HG03558 (cell line): Measurements from ENCODE around the gene EPHA4.
A peak's percentile ranks its signal among the peaks of the same experiment; 100 is the strongest.

Experiments
- ATAC-seq: cut with Tn5 transposase; IDR thresholded peaks from one replicate; pipeline ENCODE4 v1.9.1; 2021; ENCODE audit warnings: moderate number of reproducible peaks; ENCODE audit not compliant: unreplicated experiment; ENCODE audit errors: extremely low read depth

EPHA4 gene

DNA sequence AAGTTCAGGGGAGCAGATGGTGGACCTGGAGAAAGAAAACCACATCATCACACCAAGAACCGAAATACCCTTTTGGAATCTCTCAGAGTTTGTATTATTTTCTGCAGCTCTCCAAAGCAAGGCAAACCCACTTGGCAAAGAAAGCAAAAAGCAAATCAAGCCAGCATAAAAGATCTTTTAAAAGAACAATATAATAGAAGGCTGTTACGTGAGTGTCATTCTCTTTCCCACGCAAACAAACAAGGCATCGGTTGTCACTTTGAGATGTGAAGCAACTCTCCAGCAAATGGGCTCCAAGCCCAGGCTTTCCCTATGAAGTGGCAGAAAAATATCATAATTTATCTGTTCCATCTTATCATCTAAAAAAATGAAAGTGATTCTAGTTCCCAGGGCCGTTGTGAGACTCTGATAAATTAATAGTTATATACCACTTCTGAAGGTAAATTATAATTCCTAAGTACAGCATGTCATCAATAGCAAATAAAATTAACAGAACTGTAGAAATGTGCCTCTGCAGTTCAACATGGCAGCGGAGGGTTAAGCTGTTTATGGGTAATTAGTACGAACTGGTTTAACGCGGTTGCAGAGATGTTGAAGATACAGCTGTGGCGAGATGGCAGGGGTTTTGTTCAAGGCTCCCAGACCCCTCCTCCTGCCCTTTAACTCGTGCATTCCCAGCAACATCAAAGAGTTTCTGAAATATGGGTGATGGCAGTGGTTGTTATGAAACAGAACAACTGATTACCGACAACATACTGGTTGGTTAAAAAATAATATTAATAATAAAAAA is 89.2 kb downstream of the EPHA4 start:
- no peak for ATAC-seq

DNA sequence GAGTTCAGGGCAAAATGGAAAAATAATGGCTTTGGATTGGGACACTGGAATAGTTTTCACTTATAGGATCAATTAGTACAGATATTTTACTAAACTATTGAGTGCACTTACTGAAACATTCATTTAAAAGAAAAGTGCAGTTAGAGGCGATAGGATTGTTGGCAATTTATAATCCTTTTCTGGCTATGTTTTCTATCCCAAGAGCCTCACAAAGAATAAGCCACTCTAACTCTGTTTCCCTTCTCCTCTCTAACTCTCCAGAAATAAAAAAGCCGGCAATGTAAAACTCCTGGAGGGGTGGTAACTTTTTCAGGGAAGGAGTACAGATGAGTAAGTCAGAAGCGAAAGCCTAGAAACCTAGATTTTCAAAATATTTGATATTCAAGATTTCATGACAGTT is 91.3 kb downstream of the EPHA4 start:
- ATAC-seq: no peak

DNA sequence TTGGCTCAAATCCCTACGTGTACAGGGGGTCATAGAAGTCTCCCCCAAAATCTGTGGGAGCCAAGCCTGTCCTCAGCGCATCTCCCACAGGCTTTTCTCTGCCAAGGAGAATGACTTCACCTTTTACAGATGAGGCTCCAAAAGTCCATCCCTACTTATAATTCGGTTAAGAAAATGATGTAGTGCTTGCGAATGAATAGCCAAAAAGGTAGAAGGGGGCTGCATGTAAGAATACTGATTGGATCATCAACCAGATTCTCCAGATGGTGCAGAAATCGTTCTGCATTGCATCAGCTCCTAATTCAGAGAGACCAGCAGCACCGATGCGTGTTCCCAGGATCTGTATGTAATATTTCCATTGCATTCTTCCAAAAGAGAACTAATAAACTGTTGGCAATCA is 91.9 kb downstream of the EPHA4 start:
- no peak for ATAC-seq

DNA sequence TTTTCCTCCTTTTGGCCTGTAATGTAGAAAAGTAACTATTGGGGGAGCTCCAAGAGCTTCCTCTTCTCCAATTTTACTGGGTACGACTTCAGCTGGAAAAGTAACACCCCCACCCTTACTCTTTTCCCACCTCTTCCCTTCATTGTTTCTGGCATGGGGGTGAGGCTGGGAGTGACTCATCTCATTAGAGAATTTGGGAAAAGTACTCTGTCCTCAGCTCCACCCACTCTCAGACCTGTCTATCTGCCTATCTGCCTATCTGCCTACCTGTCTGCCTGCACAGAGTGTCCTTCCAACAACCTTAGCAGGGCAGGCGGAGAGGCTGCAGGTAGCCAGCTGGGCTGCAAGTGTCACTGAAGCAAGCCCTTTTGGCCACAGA is 93.6 kb downstream of the EPHA4 start:
- ATAC-seq: no peak

DNA sequence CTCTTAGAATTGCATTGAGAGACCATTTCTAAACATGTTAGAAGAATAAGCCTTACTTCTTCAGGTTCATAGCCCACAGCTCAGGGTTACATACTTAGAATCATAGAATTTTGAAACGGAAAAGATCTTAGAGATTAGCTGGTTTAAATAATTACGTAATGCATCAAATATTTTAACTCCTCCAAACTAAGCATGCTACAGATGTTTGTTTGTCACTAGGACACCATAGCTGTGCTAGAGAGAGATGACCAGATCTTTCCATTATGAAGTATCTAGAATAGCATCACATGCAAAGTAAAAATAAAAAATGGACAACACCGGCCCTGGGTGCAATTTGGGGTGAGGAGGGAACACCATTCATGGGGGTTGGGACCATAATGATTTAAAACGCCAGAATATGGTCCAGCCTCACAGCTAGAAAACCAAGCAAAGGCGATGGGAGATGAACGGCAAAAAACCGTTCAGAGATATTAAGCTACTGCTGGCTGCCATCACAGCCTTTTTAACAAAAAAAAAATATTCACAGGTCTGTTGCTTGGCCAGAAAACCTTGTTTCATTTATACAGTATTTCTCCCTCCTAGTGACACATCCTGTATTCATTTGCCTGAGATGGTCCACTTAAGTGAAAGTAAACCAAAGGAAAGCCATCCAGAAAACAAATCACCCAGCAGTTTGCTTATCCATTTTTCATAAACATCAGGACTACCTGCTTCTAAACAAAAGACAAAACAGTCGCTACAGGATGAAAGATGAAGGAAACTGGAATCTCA is 94.2 kb downstream of the EPHA4 start:
- ATAC-seq: no peak

DNA sequence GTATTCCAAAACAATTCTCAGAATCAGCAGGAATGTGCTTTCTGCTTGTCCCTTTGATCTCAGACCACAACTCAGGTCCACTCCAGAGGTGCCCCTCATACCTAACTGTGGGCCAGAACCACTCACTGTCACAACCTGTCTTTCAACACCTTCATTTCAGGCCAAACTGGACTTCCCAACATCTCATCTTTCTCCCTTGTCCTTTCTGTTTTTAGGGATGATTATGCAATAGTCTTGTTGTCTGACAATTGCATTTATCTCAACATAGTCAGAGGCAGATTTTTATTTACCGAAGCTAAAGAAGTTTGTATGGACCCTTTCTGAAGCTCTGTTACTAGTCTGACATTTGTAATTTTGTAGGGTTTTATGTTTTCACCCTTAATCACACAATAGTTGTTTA is 95.9 kb downstream of the EPHA4 start:
- ATAC-seq: no peak

DNA sequence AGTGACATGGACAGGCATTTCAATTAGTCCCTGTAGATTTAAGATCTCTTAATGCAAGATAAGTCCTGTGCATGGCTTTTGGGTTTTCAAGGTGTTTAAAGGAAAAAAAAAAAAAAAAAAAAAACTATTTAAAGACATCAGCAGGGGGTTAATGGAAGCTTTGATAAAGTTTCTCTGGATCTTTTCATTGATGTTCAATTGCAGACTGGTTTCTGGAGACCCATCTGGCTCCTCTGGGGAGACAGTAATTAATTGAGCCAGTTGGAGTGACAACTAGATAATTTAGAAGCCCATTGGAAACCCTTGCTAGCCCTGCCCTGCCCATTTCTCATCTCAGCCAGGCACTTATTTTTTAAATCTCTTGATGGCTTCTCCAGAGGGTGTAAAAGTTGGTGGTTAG is 98.7 kb downstream of the EPHA4 start:
- no peak for ATAC-seq

DNA sequence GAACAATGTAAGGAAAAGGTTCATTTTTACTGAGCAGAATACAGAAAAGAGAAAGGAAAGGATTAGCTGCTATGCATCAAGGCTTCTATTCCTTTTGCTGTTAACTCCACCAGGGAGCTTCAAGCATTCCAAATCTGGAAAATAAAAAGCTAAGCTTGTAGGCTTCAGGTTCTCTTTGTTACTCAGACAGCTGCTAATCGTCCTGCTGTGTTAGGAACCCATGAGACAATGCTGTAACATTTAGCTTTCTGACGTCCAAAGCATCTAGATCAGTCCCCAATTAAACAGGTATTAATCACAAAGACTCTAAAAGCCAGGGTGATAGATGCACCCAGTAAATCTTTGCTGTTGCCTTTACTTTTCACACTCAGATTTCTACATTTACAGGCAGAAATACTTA is 103.8 kb downstream of the EPHA4 start:
- no peak for ATAC-seq

DNA sequence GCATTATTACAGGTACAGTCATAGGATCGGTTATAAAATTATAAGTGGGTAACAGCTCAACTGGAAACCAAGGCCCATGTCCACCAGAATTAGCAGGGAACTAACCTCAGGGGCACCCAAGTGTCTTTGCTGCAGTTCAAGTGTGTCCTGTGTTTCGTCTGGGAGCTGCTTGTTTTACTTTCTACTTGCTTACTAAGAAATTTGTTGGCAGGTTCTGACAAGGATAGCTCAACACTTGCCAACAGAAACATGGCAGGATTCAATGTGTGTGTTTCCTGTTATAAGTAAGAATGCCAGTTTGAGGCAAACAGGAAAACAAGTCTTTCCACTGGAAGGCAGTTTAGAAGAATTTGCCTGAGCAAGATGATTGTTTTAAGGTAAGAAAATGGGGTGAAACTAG is 104.5 kb downstream of the EPHA4 start:
- no peak for ATAC-seq

DNA sequence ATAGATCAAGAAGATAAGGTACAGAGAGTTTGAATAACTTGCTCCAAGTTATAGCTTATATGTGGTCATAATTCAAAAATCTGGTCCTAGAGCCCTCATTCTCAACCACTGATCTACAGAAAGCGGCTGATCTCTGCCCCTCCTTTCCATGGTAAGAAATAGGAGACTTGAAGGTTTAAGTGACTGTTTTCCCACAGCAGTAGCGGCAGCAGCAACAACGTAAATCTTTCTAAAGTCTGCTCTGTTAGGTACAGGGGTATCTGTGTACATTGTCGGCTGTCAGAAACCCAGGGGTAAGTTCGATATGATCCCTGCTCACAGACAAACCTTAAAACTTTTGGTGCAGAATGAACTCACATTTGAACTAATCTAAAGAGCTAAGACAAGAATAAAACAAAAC is 105.4 kb downstream of the EPHA4 start:
- ATAC-seq: no peak

DNA sequence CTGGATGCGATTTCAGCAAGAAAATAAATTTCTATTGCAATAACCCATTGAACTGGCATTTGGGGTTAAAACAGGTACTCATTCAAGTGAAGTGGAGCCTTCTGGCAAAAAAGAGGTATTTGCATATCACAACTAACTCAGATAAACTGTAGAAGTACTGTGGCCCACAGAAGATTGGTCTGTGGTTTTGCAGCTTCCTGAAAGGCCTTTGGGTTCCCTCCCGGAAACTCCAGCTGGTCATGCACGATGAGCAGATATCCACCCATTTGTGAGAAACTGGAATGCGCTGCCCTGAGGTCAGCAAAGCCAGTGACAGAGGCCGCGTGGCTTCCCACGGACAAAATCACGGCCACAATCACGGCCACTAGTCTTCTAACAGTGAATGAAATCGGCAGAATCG is 106.3 kb downstream of the EPHA4 start:
- peak; percentile 64 for ATAC-seq

DNA sequence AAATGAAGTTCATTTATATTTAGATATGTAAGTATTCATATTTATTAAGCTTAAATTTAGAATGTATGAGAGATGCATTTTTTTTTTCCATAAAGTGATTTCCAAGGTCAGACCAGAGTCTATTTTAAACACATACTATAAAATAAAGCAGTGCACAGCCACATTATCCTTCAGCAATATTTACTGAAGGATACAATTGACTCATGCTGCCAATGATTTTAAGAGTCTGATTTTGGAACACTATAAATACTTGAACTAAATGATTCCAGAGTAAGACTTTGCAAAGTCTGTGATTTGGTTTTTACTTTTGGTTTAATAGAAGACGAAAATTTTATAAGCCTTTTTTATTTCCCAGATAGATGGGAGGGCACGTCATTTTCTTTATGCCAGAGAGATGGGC is 107.1 kb downstream of the EPHA4 start:
- ATAC-seq: no peak

DNA sequence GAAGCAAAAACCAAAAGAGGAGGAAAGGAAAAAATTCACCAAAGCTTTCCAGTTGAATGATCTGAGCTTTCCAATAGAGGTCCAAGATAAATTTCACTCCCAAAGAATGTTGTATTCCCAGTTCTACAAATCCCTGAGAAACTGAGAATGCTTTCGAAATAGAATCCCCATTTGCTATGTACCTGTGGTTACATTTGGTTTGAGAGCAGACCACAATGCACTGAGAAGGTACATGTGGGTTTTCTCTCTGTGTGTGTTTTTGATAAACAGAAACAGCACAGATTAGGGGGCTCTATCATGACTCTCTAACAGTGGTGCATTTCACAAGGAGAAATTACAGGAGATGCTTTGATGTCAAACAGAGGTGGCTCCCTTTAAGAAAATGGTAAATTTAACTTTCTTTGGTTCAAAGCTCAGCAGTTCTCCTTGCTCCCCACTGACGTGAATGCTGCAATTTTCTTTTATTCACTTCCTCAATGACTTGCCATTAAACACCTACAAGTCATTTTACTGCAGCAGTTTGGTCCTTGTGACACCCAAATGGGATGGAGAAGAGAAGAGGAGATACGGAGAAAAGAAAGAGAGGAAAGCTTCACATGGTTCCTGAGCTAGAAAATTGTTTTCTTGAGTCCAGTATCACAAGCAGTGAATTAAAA is 108.7 kb downstream of the EPHA4 start:
- no peak for ATAC-seq

DNA sequence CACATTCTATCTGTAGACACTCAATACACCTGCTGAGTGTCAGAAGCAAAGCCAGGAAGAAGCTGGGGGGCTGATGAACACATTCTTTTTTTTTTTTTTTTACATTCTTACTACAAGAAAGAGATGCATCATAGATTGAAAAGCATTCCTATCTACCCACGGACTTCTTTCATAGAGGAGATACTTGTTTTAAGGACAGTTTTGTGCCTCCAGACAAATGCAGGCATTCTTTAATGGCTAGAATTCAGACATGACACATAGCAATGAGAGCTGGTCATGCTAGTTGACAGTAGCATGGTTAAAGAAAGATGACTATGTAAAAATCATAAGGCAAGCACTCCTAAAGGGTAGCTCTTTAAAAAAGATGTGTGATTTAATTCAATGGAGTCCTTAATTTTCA is 110.2 kb downstream of the EPHA4 start:
- no peak for ATAC-seq

DNA sequence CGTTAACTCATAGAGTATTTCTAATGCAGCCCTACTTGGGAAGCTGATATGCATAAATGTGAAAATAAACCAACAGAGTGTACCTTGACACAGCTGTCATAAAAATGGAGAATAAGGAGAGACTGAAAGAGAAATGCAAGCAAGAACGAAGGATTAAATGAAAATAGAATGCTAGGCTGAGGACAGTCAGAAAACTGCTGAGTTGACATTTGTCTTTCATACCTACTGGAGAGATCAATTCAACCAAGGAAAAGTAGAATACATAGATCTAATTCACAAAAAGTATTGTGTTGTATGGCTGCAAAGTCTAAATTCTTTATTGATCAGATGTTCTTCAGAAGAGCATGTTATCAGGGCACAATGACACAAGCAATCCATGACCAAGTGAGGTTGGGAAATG is 112.0 kb downstream of the EPHA4 start:
- ATAC-seq: no peak

DNA sequence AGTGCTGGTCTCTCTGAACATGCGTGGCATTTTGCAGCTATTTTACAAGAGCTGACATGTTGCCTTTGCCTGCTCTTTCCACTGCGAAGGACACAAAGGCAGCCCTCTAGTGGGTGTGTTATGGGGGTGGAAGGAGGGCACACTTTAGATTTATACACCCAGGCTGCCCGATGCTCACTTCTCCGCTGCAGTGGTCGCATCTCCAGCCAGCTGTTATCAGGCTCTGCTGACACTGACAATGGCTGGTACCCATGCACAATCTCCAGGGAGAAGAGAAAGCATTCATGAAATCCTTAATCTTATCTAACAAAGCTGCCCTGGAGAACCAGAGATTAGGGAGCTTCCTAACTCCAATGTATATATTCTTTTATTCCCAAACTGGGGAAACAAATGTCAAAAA is 113.5 kb downstream of the EPHA4 start:
- ATAC-seq: no peak

DNA sequence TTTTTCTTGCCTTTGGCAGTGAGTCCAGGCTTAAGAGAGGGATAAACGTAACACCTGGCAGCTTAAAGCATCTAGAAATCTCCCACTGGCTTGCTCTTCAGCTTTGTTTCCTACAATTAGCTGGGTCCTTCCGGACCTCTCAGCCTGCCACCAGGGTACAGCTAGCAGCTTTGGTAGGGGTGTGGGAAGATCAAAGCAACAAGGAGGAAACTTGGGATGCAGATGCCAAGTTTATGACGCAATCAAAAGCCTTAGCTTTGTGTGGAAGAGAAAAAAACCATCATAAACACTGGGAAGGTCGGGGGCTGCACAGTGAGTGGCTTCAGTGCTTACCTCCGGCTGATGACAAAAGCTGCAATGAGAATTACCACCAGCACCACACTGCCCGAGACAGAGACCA is 116.9 kb downstream of the EPHA4 start:
- ATAC-seq: no peak

DNA sequence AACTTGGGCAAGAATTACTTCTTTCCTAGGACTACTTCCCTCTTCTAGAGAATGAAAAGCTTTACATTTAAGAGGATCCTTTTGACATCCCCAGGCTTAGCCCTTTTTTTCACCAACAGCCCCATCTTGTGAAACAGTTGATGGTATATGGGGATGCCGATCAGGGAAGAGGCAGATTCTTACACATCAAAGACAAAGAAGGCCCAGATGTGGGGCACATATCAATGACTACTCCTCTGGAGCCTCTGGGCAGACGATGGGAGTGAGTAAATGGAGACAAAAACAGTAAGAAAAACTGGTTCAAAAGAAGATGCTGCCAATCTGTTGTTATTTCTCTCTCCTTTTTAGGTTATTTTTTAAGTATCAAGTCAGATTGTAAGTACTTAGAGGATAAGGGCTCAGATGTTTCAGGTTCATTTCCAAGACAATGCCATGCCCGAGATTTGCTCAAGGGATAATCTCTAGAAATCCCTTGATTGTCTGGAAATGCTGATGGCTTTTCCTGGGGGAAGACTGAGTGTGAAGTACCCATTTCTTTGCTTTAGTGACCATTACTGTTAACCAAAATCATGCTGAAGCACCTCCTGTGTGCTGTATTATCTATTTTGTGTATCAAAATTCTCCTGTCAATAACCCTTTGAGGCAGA is 117.5 kb downstream of the EPHA4 start:
- no peak for ATAC-seq

DNA sequence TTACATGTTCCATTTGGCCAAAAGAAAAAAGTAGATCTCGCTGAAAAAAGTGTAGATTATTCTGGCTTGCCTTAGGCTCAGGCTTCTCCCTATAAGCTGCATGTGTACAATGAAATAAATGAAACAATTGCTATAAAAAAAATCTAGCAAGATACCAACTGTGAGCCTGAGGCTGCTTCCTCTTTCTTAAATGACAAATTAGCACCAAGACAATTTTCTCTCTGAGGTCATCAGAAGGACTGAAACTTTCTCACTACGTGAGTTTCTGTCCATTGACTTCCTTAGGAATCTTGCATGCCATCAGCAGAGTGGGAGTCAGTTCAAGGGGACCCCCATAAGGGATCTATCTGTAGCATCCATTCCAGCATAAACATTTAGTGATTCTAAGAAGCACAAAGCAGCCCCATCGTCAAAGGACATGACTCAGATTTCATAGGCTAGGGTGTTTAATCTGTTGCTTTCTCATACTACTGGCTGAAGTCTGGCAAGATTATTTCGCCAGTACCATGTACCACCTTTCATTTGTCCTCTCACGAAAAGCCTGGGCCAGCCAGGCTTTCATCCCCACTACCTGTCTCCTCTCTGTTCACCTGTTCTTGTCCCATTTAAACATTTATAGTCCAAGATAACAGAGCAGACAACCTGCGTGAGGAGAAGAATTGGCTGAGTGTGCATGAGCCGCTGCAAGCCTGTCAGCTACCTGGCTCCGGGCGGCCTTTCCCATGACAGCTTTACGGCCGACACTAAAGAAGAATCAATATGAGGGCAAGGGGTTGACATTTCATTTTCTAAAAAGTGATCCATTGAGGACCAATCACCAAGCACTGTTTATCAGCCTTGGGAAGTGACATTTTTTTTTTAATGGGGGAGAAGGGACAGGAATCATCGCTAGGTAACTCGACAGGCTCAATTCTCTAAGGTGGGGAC is 120.0 kb downstream of the EPHA4 start:
- ATAC-seq: no peak

DNA sequence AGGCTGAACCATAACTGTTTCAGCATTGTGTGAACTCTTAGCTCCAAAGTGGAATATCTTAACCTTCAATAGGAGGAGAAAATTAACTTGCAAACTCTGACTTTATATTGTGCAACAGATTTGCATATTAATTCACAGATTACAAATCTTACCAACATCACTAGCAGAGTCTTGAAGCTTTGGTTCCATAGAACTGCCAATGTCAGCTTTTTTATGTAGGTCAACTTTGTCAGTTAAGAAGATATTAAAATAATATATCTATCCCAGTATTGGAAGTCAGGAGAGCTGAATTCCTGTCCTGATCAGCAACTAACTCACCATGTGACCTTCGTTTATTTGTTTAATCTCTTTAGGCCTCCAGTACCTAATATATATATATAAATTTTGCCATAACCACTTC is 121.8 kb downstream of the EPHA4 start:
- no peak for ATAC-seq
